HG03565 (cell line): ENCODE data around the gene KCNB1.

Experiments used
- ATAC-seq: cut with Tn5 transposase; IDR thresholded peaks from one replicate; pipeline ENCODE4 v1.9.1; 2021; ENCODE audit warnings: mild to moderate bottlenecking, moderate library complexity; ENCODE audit not compliant: unreplicated experiment

KCNB1 gene

GRCh38 chr20:49445176-49445575 is 37.3 kb downstream of the KCNB1 start:
- no peak for ATAC-seq

- no peak for ATAC-seq
Observed at GRCh38 chr20:49444553-49444990, 37.9 kb downstream of the KCNB1 start.

DNA sequence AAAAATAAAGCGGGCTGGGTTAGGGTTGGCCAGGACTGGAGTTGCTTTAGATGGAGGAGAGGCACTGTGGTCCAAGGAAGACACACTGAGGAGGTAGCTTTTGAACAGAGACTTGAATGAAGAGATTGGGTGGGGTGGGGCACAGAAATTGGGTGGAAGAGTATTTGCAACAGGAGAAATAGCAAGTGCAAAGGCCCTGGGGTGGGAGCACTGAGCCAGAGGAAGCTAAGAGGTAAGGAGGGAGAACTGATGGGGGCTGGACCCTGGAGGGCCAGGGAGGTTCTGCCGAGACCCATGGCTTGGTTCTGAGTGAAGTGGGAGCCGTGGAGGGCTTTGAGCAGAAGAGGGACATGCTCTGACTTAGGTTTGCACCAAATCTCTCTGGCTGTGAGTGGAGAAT is 45.4 kb downstream of the KCNB1 start:
- no peak for ATAC-seq

DNA sequence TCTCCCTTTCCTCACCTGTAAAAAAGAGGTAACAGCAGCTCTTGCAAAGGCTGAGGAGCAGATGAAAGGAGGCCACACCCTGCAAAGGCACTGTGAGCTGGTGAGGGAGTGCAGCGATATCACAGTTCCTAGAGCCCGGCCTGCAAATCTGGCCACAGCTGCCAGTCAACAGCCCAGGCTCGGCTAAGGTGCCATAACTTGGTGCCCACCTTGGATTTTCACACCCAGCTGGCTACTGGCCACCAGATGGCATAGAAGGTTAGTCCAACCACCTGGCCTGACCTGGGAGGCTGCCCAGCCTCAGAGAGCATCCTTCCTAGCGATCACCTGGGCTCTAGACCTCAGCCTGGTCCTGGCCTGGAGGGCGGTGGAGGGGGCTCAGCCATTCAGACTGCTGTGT is 46.8 kb downstream of the KCNB1 start:
- no peak for ATAC-seq

- ATAC-seq, result no peak
Observed at GRCh38 chr20:49433333-49433732, 49.1 kb downstream of the KCNB1 start.

- ATAC-seq, result no peak
Observed at GRCh38 chr20:49432550-49432949, 49.9 kb downstream of the KCNB1 start.

- ATAC-seq, result no peak
Observed at GRCh38 chr20:49431329-49431728, 51.1 kb downstream of the KCNB1 start.

DNA sequence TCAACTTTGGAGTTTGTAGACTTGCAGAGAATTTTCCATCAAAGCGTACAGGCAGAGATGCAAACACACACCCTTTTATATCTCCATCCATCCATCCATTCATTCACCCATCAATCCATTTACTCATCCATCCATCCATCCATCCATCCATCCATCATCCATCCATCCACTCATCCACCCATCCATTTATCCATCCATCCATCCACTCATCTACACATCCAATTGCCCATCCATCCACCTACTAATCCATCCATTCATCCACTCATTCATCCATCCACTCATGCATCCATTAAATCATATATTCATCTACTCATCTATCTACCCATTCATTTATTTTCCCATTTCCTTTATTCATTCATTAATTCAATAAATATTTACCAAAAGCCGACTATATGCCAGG is 52.1 kb downstream of the KCNB1 start:
- ATAC-seq, result no peak

GRCh38 chr20:49427751-49428518 is 54.5 kb downstream of the KCNB1 start:
- ATAC-seq, result no peak

DNA sequence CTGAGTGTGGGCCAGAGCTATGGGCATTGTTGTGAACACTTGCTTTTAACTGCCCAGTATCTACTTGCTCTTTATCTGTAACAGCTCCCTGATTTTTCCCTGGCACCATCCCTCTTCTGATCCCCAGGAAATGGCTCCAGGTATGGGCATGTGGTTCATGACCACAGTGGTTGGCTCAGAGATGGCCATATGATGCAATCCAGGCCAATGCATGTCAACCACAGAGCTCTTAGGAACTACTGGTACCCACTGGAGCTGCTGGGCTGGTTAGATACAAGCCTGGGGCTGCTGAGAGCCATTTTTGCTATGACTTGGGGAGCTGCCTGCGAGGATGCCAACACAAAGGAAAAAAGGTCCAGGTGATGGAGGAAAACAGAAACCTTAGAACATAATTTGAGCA is 55.6 kb downstream of the KCNB1 start:
- no peak for ATAC-seq

GRCh38 chr20:49426395-49426794 is 56.1 kb downstream of the KCNB1 start:
- no peak for ATAC-seq

GRCh38 chr20:49424536-49424935 is 57.9 kb downstream of the KCNB1 start:
- ATAC-seq, result no peak

DNA sequence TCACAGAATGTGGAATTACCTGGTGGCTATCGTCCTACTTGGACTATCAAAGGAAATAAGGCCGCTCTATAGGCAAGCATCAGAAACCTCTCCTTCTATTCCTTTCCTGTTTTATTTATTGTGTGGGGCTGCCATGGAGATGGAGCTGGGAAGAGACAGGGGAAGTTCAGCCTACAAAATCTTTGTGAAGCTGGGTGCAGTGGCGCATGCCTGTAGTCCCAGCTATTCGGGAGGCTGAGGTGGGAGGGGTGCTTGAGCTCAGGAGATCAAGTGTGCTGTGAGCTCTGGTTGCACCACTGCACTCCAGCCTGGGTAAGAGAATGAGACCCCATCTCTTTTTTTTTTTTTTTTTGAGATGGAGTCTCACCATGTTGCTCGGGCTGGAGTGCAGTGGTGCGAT is 60.3 kb downstream of the KCNB1 start:
- no peak for ATAC-seq

- ATAC-seq, result no peak
Observed at GRCh38 chr20:49420811-49421295, 61.6 kb downstream of the KCNB1 start.

- no peak for ATAC-seq
Observed at GRCh38 chr20:49420292-49420691, 62.2 kb downstream of the KCNB1 start.

- ATAC-seq, result no peak
Observed at GRCh38 chr20:49419785-49420184, 62.7 kb downstream of the KCNB1 start.

GRCh38 chr20:49418809-49419208 is 63.7 kb downstream of the KCNB1 start:
- no peak for ATAC-seq

GRCh38 chr20:49417843-49418555 is 64.5 kb downstream of the KCNB1 start:
- ATAC-seq, result no peak

DNA sequence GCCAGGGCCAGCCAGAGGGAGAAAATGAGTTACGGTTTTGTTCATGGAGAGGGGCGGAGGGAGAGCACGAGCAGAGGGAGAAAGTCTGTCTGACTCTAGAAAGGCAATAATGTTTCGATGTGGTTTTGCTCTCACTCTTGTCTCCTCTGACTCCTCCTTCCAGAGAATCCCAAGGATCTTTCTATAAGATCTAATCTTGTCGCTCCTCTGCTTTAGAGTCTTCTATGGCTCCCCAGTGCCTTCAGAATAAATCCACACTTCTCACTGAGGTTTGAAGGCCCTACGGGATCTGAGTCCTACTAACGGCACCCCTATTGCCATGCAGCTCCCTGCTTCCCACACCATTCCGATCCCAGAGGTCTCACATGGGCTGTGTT is 66.8 kb downstream of the KCNB1 start:
- ATAC-seq, result no peak

GRCh38 chr20:49415005-49415667 is 67.3 kb downstream of the KCNB1 start:
- no peak for ATAC-seq

DNA sequence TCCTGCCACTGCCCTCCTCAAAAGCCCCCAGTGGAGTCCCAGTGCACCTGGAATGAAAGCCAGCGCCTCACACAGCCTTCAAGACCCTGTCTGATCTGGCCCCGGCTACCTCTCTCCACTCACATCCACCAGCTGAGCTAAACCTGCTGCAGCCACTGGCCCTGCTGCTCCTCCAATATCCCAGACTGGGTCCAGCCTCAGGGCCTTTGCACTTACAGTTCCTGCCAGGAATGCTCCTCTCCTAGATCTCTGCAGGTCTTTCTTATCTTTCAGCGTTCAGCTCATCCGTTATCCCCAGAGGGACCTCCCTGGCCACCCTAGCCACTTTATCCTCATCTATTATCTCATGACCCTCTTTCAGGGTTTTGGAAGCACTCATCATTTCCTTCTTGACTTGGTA is 68.8 kb downstream of the KCNB1 start:
- no peak for ATAC-seq

DNA sequence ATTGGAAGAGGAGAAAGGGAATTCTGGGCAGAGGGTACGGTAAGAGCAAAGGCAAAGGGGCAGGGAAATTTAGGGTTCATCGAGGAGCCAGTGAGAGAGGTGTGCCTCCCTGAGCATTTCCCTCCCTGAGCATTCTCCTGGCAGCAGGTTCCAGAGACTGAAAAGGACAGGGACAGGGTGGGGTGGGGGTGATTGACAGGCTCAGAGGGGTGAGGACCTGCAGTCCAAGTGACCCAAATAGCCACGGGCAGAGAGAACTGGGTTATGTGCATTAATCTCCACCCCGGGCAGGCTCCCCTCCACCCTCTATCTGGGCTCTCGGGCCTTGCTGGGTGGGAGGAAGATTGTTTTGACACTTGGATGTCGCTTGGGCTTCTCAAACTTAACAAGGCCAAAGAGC is 69.5 kb downstream of the KCNB1 start:
- no peak for ATAC-seq
